WTC11 (cell line): ENCODE results near the gene LBHD1. TPM values are rescaled to one million over a fixed set of nuclear protein-coding genes. Genes with fewer than 3 reads are reported as not detected.
A peak's percentile ranks its signal among the peaks of the same experiment; 100 is the strongest.
"Not testable (repeated sequence)": the region's sequence is repeated elsewhere in the genome, so short reads cannot be mapped to it uniquely, and the experiment has no call there.

ENCODE experiments used
- ATAC-seq: fragments of 200-7000 bp; cut with Tn5 transposase; 2 replicates; pipeline ENCODE4 v1.10.0; 2021; ENCODE audit warnings: mild to moderate bottlenecking, moderate library complexity
- CTCF ChIA-PET: fragments of 300-600 bp; sonication (Branson Sonifier 250); formaldehyde crosslinking; loops from one replicate; lab custom pipeline; 2021; ENCODE audit warnings: antibody characterized with exemption; lab: Charles Lee
- POLR2A ChIA-PET: fragments of 350-600 bp; sonication (Branson Sonifier 250); formaldehyde crosslinking; loops from one replicate; lab custom pipeline; 2021; ENCODE audit warnings: antibody characterized with exemption; lab: Charles Lee
- DNase-seq: peaks from one replicate; pipeline ENCODE4 v3.0.0; 2021; ENCODE audit warnings: low spot score
- H3K27ac Mint-ChIP-seq: 2 replicates; pipeline ENCODE4 v1.8.0; 2021; ENCODE audit warnings: mixed read lengths
- H3K27me3 Mint-ChIP-seq: 2 replicates; pipeline ENCODE4 v1.8.0; 2021; ENCODE audit warnings: low read depth, mild to moderate bottlenecking, moderate library complexity, mixed read lengths
- H3K36me3 Mint-ChIP-seq: 2 replicates; pipeline ENCODE4 v1.8.0; 2021; ENCODE audit warnings: mixed read lengths
- H3K4me1 Mint-ChIP-seq: 2 replicates; pipeline ENCODE4 v1.8.0; 2022; ENCODE audit warnings: mixed read lengths
- H3K4me3 Mint-ChIP-seq: 2 replicates; pipeline ENCODE4 v1.8.0; 2021; ENCODE audit warnings: mild to moderate bottlenecking, moderate library complexity, mixed read lengths
- H3K9me3 Mint-ChIP-seq: 2 replicates; pipeline ENCODE4 v1.8.0; 2021; ENCODE audit warnings: mixed read lengths
- ARID4B ChIP-seq: sonication (generic); formaldehyde crosslinking; IDR thresholded peaks from 2 replicates; pipeline ENCODE4 v1.8.0; 2023; ENCODE audit warnings: missing genetic modification reagents, mild to moderate bottlenecking, borderline replicate concordance
- ATF3 ChIP-seq: sonication (generic); formaldehyde crosslinking; conservative IDR thresholded peaks from 2 replicates; pipeline ENCODE4 v1.8.1; 2022; ENCODE audit warnings: mild to moderate bottlenecking, missing genetic modification reagents
- CREB1 ChIP-seq: sonication (generic); formaldehyde crosslinking; IDR thresholded peaks from 2 replicates; pipeline ENCODE4 v1.8.0; 2023; ENCODE audit warnings: mild to moderate bottlenecking, missing genetic modification reagents
- EMX1 ChIP-seq: fragments of 250-450 bp; sonication (Bioruptor Pico); IDR thresholded peaks from 2 replicates; pipeline ENCODE4 v1.8.0; 2021; ENCODE audit warnings: mild to moderate bottlenecking
- ERG ChIP-seq: fragments of 250-450 bp; sonication (Bioruptor Pico); IDR thresholded peaks from 2 replicates; pipeline ENCODE4 v1.8.0; 2021; ENCODE audit warnings: mild to moderate bottlenecking
- MAX ChIP-seq: sonication (generic); formaldehyde crosslinking; IDR thresholded peaks from 2 replicates; pipeline ENCODE4 v1.8.0; 2022; ENCODE audit warnings: mild to moderate bottlenecking, missing genetic modification reagents
- NFATC4 ChIP-seq: fragments of 250-450 bp; sonication (Bioruptor Pico); IDR thresholded peaks from 2 replicates; pipeline ENCODE4 v1.9.0; 2021; ENCODE audit warnings: mild to moderate bottlenecking
- NR1H2 ChIP-seq: sonication (generic); formaldehyde crosslinking; IDR thresholded peaks from 2 replicates; pipeline ENCODE4 v1.9.0; 2021; ENCODE audit warnings: mild to moderate bottlenecking, moderate library complexity, missing genetic modification reagents
- PREB ChIP-seq: sonication (generic); formaldehyde crosslinking; IDR thresholded peaks from 2 replicates; pipeline ENCODE4 v1.8.1; 2022; ENCODE audit warnings: mild to moderate bottlenecking, missing genetic modification reagents, moderate library complexity, borderline replicate concordance
- PRRX2 ChIP-seq: fragments of 250-450 bp; sonication (Bioruptor Pico); IDR thresholded peaks from 2 replicates; pipeline ENCODE4 v1.8.0; 2021; ENCODE audit warnings: mild to moderate bottlenecking
- RELA ChIP-seq: sonication (generic); formaldehyde crosslinking; IDR thresholded peaks from 2 replicates; pipeline ENCODE4 v1.8.1; 2022; ENCODE audit warnings: missing genetic modification reagents, mild to moderate bottlenecking, borderline replicate concordance
- TCF7 ChIP-seq: sonication (generic); formaldehyde crosslinking; IDR thresholded peaks from 2 replicates; pipeline ENCODE4 v1.8.0; 2022; ENCODE audit warnings: mild to moderate bottlenecking, low read depth, missing genetic modification reagents, moderate library complexity
- USF2 ChIP-seq: sonication (generic); formaldehyde crosslinking; IDR thresholded peaks from 2 replicates; pipeline ENCODE4 v1.8.1; 2023; ENCODE audit warnings: mild to moderate bottlenecking, missing genetic modification reagents, moderate library complexity
- ZNF263 ChIP-seq: sonication (generic); formaldehyde crosslinking; IDR thresholded peaks from 2 replicates; pipeline ENCODE4 v1.8.1; 2022; ENCODE audit warnings: low read depth, mild to moderate bottlenecking, moderate library complexity, missing genetic modification reagents
- ZNF281 ChIP-seq: sonication (generic); formaldehyde crosslinking; IDR thresholded peaks from 2 replicates; pipeline ENCODE4 v1.8.0; 2023; ENCODE audit warnings: mild to moderate bottlenecking, missing genetic modification reagents
- ZNF416 ChIP-seq: fragments of 250-450 bp; sonication (Bioruptor Pico); IDR thresholded peaks from 2 replicates; pipeline ENCODE4 v1.9.0; 2021; ENCODE audit warnings: mild to moderate bottlenecking, inconsistent platforms
- ZNF425 ChIP-seq: fragments of 250-450 bp; sonication (Bioruptor Pico); conservative IDR thresholded peaks from 2 replicates; pipeline ENCODE4 v1.9.0; 2021; ENCODE audit warnings: mild to moderate bottlenecking
- total RNA-seq: library from RNA; stranded (reverse); gene quantifications from 3 replicates; pipeline ENCODE4 v1.2.3, GENCODE V29; 2021

Gene LBHD1
- total RNA-seq, 1 experiment from 2014 or later, result 4.2 TPM

- Mint-ChIP-seq H3K27ac (peak overlapping the region; percentile 48; the same call in 1 of the 2 replicates), H3K4me1 (peaks cover 29% of the 10 kb centered on the region), H3K27me3 (no peaks in the 10 kb centered on the region), H3K4me3 (peak overlapping the region; percentile 87), H3K36me3 (peaks cover 38% of the 10 kb centered on the region), H3K9me3 (no peaks in the 10 kb centered on the region)
- DNase-seq (peak; percentile 31), ATAC-seq (no peak)
- POLR2A ChIA-PET, result interaction anchor here (0.5 to 1.8 kb wide), 4 partner anchors 9 to 55 kb away, joined by 3 to 8 read pairs (median 4); partner anchors contain the start of genes B3GAT3, C11orf98 and CSKMT
- TF ChIP-seq ZNF263 (CRISPR knock-in tag) (no peak), PREB (CRISPR knock-in tag) (no peak), ZNF425 (CRISPR knock-in tag) (no peak), ZNF281 (CRISPR knock-in tag) (no peak)
- CTCF ChIA-PET, result interaction anchor here (0.9 to 1.7 kb wide), 9 partner anchors 12 to 252 kb away, joined by 3 to 10 read pairs (median 5); partner anchors contain the start of genes BSCL2, C11orf98, CSKMT and GNG3
Measured at GRCh38 chr11:62676698-62677097, 4.6 kb upstream of the LBHD1 start.

- not testable (repeated sequence) for H3K4me3 Mint-ChIP-seq, ATAC-seq, H3K27me3 Mint-ChIP-seq, H3K27ac Mint-ChIP-seq, DNase-seq, H3K9me3 Mint-ChIP-seq
- POLR2A ChIA-PET, result interaction anchor here (1.3 to 3.5 kb wide), 2 partner anchors 8 to 10 kb away, joined by 4 to 10 read pairs; partner anchors contain the start of genes C11orf98 and CSKMT
- CTCF ChIA-PET, result interaction anchor here (0.6 to 1.0 kb wide), 2 partner anchors 22 to 94 kb away, joined by 3 to 5 read pairs; partner anchors contain the start of gene INTS5
- H3K36me3 Mint-ChIP-seq, result peaks cover 38% of the 10 kb centered on the region
- H3K4me1 Mint-ChIP-seq, result peaks cover 26% of the 10 kb centered on the region
Measured at GRCh38 chr11:62675415-62675814, 3.3 kb upstream of the LBHD1 start.

- POLR2A ChIA-PET, result interaction anchor here (0.5 to 3.5 kb wide), 5 partner anchors 8 to 83 kb away, joined by 3 to 35 read pairs (median 9); partner anchors contain the start of genes BSCL2, C11orf98, CSKMT and GNG3
- no peak for ATAC-seq
- H3K36me3 Mint-ChIP-seq, result peaks cover 38% of the 10 kb centered on the region
- TF ChIP-seq PRRX2 (CRISPR knock-in tag) (no peak), ZNF416 (CRISPR knock-in tag) (no peak), ATF3 (no peak), NR1H2 (CRISPR knock-in tag) (no peak), RELA (no peak), ERG (CRISPR knock-in tag) (no peak), MAX (no peak), ARID4B (no peak), TCF7 (CRISPR knock-in tag) (no peak), USF2 (CRISPR knock-in tag) (no peak), EMX1 (CRISPR knock-in tag) (no peak), NFATC4 (CRISPR knock-in tag) (no peak), CREB1 (CRISPR knock-in tag) (no peak)
Measured at GRCh38 chr11:62673196-62673525, 1.1 kb upstream of the LBHD1 start.

More at GRCh38 chr11:62673196-62673525, 1.1 kb upstream of the LBHD1 start:
- H3K27me3 Mint-ChIP-seq, result no peaks in the 10 kb centered on the region
- peak overlapping the region; percentile 98 for H3K4me3 Mint-ChIP-seq
- H3K4me1 Mint-ChIP-seq, result peaks cover 30% of the 10 kb centered on the region
- no peaks in the 10 kb centered on the region for H3K9me3 Mint-ChIP-seq
- H3K27ac Mint-ChIP-seq, result peak overlapping the region; percentile 54; the same call in 1 of the 2 replicates
- CTCF ChIA-PET, result interaction anchor here (0.5 kb wide), 1 partner anchor 22 kb away, joined by 3 read pairs; no protein-coding TSS in a partner anchor
- no peak for DNase-seq
